DOHH2 (cell line): ENCODE measurements around the gene TMEM132D.

Experiments
- EZH2phosphoT487 ChIP-seq: fragments of 200-600 bp; sonication (generic); IDR thresholded peaks from 2 replicates; pipeline ENCODE4 v1.6.1; 2017; ENCODE audit warnings: borderline replicate concordance, mild to moderate bottlenecking, antibody characterized with exemption, low read length, moderate library complexity, mixed read lengths
- TF ChIP-seq, protein P1 (sequence below): fragments of 200-600 bp; sonication (generic); IDR thresholded peaks from one replicate; pipeline ENCODE4 v1.5.1; 2014; ENCODE audit warnings: antibody characterized with exemption, mild to moderate bottlenecking, low read depth, low read length; ENCODE audit not compliant: poor library complexity, severe bottlenecking

GRCh38 chr12:129901254-129901653, 2.6 kb downstream of the TMEM132D start:
- no peak for TF ChIP-seq EZH2phosphoT487
- TF ChIP-seq, protein P1, sequence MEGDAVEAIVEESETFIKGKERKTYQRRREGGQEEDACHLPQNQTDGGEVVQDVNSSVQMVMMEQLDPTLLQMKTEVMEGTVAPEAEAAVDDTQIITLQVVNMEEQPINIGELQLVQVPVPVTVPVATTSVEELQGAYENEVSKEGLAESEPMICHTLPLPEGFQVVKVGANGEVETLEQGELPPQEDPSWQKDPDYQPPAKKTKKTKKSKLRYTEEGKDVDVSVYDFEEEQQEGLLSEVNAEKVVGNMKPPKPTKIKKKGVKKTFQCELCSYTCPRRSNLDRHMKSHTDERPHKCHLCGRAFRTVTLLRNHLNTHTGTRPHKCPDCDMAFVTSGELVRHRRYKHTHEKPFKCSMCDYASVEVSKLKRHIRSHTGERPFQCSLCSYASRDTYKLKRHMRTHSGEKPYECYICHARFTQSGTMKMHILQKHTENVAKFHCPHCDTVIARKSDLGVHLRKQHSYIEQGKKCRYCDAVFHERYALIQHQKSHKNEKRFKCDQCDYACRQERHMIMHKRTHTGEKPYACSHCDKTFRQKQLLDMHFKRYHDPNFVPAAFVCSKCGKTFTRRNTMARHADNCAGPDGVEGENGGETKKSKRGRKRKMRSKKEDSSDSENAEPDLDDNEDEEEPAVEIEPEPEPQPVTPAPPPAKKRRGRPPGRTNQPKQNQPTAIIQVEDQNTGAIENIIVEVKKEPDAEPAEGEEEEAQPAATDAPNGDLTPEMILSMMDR: no peak
